ENCODE measurements around the gene SCYL2.
"Not testable (repeated sequence)": the region's sequence is repeated elsewhere in the genome, so short reads cannot be mapped to it uniquely, and the experiment has no call there.

The SCYL2 gene

DNA sequence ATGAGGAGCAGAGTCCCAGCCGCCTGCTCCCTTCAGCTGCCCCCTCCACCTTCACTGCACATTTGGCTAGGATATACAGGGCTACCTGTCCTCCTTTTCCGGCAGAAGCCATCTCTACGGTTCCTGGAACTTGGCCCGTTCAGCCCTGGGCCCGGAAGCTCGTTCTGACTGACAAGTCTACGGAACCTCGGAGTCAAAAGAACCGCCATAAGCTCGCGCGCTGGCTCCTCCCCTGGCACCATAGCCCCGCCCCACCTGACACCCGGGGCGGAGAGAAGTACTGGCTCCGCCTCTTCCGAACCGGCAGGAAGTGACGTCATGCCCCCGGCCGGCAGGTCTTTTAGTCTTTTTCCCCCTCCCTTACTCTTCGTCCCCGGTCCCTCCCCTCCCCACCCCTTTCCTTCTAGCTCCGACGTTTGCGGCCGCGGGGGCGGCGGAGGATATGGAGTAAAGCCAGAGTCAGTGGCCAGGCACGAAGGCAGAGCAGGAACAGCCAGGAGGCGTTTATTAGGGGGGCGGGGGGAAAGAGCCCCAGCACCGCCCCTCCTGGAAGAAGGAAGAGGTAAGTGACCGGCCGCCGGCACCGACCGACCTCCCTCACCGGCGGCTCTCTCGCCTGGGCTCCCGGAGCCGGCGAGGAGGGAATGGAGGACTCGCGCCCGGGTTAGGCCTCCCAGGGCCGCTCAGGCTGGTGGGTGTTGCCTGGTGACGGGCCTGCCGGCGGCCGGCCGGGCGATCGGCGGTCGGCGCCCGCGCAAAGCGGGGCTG lies at the start of gene SCYL2, which contains the start of gene DEPDC4:
SCYL2 (plus strand) TSS at position 343 of the 768 bp plus-strand sequence. CDS start 15,794 bp downstream, outside the sequence.
DEPDC4 (minus strand) TSS at position 245 of the 768 bp plus-strand sequence; CDS start at position 242, 3 bp downstream.
- DNase-seq, result peak; percentile 85 to 95

DNA sequence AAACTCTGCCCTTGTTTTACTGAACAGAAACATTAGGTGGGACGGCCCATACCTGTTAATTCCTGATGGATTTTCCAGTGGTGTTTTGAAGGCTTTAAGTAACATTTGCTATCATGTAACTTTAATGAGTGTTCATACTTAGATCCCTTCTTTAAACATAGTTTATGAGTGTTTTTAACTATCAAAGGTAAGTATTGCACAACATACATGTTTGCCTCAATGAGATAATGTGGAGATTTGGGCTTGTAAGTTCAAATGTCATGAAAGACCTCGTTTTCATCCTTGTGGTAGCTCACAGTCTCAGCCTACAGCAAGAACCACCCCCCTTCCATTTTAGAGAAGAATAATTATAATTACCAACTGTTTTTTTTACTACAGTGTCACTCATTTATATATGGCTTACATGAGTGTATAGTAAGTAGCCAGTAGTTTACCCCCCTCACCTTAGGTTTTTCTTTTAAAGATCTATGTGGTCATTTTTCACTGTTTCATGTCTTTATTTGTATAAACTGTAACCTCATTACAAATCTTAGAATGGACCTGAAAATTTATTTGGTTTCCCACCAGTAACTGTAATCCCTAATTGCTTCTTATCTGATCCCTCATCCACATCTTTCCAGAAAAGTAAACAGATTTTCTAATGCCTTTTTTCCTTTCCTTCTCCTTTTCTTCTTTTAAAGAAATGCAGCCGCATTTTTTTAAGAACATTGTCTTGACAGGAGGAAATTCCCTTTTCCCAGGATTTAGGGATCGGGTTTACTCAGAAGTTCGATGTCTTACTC lies 47.5 kb upstream of the SCYL2 start:
- DNase-seq, result no peak

- DNase-seq, result no peak
Measured at GRCh38 chr12:100221523-100221922, 45.5 kb upstream of the SCYL2 start.

- not testable (repeated sequence) for DNase-seq
Measured at GRCh38 chr12:100222173-100222572, 44.8 kb upstream of the SCYL2 start.

GRCh38 chr12:100225491-100225890 lies 41.5 kb upstream of the SCYL2 start:
- no peak for DNase-seq

DNA sequence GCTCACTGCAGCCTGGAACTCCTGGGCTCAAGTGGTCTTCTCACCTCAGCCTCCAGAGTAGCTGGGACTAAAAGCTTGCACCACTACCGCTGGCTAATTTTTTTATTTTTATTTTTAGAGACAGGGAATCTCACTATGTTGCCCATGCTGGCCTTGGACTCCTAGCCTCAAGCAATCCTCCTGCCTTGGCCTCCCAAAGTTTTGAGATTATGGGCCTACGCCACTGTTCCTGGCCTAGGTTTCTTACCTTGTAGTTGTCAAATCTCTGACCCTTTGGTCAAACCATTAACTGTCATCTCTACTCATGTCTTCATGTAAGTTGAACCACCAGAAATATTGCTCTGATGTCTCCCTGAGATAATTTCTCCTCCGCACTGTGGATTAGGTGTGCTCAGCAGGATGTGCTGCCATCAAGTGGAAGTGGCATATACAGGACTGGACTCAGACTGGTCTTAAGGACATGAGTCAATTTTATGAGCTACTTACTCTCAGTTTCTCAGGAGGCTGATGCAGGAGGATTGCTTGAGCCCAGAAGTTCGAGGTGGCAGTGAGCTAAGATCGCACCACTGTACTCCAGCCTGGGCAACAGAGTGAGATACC lies 37.8 kb upstream of the SCYL2 start:
- DNase-seq, result no peak

DNA sequence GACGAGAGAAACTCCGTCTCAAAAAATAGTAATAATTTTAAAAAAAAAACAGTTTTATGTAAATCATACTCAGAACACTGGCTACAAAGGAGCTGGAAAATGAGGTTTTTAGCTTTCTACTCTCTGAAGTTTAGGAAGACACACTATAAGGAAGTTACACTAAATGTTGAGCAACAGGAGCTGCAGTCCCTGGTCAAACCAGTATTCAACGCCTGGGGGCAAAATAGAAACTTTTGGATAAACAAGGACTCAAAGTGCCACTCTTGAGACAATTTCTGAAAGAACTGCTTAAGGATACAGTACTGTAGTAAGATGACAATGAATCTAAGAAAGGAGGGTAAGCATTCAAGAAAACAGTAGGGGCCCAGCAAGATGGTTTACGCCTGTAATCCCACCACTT lies 37.1 kb upstream of the SCYL2 start:
- no peak for DNase-seq

- not testable (repeated sequence) for DNase-seq
Measured at GRCh38 chr12:100231873-100232272, 35.1 kb upstream of the SCYL2 start.

GRCh38 chr12:100234166-100234565 lies 32.8 kb upstream of the SCYL2 start:
- no peak for DNase-seq

DNA sequence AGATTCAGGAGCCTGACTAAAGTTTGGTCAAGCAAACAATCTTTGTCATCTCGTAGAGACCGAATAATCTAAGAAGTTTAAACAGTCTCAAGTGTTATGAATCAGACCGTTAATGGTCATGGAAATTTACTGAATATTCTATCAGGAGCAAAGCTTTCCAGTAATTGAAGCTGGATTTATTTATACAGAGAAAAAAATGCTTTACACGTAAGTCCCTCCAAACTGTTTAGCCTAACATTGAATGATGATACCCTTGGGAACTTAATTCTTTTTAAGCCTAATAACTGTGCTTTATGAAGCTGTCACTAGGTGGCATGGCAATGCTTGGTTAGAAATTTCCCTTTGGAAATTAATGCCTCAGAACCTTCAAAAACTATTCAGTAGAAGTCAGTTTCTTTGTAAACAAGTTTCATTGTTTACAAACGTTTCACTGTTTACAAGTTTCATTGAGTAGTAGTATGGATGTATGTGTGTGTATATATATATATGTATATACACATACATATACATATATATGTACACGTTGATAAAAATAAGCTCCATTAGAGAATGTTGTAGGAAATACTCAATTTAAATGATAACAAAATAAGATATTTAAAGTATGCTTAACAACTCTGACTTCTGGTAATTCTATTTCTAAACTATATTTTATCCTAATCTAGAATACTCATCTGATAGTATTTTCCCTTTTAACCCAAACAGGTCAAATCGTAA lies 32.2 kb upstream of the SCYL2 start:
- DNase-seq, result no peak

DNA sequence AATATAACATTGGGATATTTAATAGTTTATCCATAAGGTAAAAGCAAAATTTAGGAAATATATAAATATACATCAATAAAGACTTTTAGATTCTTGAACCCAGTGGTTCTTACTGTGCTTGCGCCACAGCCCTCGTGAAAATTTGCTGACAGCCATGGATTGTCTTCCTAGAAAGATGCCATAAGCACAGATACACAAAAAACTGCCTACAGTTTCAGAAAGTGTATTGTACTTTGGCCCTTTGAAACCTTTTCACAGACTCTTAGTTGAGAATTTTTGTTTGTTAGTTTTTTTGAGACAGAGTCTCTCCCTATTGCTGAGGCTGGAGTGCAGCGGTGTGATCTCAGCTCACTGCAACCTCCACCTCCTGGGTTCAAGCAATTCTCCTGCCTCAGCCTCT lies 28.2 kb upstream of the SCYL2 start:
- no peak for DNase-seq

DNA sequence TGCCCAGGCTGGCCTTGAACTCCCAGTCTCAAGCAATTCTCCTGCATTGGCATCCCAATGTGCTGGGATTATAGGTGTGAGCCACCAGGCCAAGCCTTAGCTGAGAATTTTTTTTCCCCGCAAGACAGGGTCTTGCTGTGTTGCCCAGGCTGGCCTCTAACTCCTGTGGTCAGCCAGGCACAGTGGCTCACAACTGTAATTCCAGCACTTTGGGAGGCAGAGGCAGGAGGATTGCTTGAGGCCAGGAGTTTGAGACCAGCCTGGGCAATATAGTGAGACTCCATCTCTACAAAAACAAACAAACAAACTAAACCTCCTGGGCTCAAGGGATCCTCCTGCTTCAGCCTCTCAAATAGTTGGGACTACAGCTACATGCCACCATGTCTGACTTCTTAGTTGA lies 27.4 kb upstream of the SCYL2 start:
- DNase-seq, result no peak

GRCh38 chr12:100243137-100243536 lies 23.8 kb upstream of the SCYL2 start:
- no peak for DNase-seq

DNA sequence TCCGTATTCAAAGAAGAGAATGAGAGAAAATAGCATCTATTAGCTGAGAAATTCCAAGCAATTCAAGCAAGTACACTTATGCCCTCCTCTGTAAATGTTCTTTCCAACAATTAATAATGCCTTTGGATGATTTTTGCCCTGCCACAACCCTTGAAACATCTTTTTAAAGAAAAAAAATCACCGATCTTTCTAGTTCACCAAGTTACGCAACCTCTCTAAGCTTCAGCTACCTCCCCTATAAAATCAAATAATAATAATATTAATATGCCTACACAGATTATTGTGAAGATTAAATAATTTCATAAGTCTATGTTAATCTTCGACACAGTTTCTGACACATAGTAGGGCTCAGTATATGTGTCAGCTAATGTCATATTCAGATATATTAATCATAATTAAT lies 19.2 kb upstream of the SCYL2 start:
- no peak for DNase-seq

- DNase-seq, result no peak
Measured at GRCh38 chr12:100248886-100249285, 18.1 kb upstream of the SCYL2 start.

DNA sequence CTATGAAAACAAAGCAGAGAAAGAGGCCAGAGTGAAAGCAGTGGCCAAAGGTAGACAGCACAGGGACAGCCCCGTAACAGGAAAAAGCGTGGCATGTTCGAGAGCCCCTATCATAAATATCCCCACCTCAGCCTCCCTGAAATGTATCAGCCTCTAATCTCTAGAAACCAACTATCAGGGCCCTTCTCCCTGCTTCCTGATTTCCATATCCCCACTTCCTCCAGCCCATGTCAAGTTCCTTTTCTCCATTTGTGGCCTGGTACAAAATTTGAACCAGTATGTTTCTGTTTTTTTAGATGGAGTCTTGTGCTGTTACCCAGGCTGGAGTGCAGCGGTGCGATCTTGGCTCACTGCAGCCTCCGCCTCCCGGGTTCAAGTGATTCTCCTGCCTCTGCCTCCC lies 17.0 kb upstream of the SCYL2 start:
- no peak for DNase-seq

DNA sequence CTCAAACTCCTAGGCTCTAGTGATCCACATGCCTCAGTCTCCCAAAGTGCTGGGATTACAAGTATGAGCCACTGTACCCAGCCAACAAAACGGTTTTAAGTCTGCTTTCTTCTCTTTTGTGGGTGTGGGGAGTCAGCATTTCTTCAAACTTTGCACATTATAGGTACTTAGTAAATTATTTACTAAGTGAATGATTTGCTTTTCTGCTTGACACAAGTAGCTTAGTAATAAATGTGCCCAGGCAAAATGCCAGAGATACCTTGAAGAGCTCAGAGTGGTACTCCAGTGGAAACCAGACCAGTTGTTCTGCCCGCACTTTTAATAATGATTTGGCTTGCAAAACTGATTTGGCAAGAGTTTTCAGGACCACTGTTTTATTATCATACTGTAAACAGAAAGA lies 15.1 kb upstream of the SCYL2 start:
- DNase-seq, result no peak

DNA sequence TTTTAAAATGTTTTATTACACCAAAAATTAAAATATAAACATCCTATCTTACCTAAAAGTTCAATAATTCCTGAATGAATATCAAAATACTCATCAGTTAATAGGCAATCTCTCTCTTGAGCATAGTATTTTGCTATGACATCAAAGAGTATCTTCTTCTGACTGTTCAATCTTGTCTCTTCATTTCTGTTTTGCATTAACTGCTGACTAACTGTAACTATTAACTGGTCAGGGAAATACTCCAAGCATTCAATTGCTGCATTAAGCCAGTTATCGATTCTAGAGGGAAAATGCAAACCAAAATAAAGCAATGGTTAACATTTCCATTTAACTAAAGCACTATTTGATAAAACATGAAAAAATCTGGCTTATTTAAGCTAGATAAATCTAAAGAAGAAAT lies 13.5 kb upstream of the SCYL2 start:
- DNase-seq, result no peak

DNA sequence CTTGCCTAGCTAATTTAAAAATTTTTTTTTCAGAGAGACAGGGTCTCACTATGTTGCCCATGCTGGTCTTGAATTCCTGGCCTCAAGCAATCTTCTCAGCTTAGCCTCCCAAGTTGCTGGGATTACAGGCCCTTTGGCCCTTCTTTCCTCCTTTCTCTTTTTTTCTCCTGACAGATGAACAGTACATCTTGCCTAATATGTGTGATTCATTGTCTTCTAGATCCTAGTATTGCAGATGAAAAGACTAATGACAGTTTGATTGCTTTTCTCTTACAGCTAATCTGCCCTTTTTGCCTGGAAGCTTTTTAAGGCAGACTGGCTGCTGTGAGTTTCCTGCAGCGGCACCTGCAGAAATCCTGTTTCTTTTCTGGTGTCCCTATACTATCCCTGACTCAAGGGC lies 12.1 kb upstream of the SCYL2 start:
- DNase-seq, result no peak

DNA sequence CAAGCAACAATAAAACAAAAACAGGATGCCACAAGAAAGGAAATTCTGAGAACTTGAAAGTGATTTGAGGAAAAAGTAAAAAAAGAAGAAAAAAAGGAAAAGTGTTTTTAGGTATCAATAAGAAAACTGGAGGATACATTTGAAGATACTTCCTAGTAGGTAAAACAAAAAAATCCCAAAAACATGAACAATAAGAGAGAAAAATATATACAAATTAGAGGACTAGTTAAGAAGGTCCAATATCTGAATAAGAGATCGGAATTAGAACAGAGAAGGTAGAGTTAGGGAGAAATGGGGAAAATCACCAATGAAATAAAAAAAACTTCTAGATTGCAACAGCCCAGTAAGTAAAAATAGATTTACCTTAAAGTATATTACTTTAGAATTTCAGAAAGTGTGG lies 8.8 kb upstream of the SCYL2 start:
- DNase-seq, result no peak

DNA sequence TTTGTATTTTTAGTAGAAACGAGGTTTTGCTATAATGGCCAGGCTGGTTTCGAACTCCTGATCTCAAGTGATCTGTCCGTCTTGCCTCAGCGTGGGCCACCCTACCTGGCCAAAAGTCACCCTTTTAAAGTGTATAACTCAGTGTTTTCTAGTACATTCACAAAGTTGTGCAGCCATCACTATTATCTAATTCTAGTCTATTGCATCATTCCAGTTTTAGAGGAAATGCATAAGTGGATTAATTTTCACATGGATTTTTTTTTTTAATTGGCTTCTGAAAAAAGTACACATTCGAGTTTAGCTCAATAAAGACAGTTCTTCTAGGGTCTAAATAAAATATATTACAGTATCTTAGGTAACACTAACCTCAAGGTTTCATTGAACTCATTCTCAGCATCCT lies 3.8 kb upstream of the SCYL2 start:
- DNase-seq, result no peak

GRCh38 chr12:100265107-100265506 lies 1.9 kb upstream of the SCYL2 start:
- DNase-seq, result not testable (repeated sequence)

All from cerebellar nuclear complex (tissue), 1 donor.